SU-DHL-6 (cell line): ENCODE results near the gene OR2L13.

Experiments
- H2AFZ ChIP-seq: fragments of 200-600 bp; sonication (generic); 2 replicates; pipeline ENCODE4 v1.6.1; 2014; ENCODE audit warnings: low read depth, mild to moderate bottlenecking, moderate library complexity, mixed read lengths, antibody characterized with exemption, low read length; ENCODE audit not compliant: severe bottlenecking
- H3F3A ChIP-seq: fragments of 200-600 bp; shearing (Covaris generic); 2 replicates; pipeline ENCODE4 v1.6.0; 2016; ENCODE audit warnings: antibody characterized with exemption, mild to moderate bottlenecking; ENCODE audit not compliant: insufficient read depth
- H3K27ac ChIP-seq: fragments of 200-600 bp; sonication (generic); 2 replicates; pipeline ENCODE4 v1.5.1; 2016; ENCODE audit warnings: low read depth, mild to moderate bottlenecking, low read length, moderate library complexity, mixed read lengths
- H3K27me3 ChIP-seq: fragments of 200-600 bp; sonication (generic), shearing (Covaris generic); 2 replicates; pipeline ENCODE4 v1.6.0; 2014; ENCODE audit warnings: mild to moderate bottlenecking, low read length
- H3K36me3 ChIP-seq: fragments of 200-600 bp; sonication (generic); 2 replicates; pipeline ENCODE4 v1.6.1; 2014; ENCODE audit warnings: mild to moderate bottlenecking, low read length, mixed read lengths
- H3K4me2 ChIP-seq: fragments of 300-600, 200-600 bp; shearing (Covaris generic), sonication (generic); 2 replicates; pipeline ENCODE4 v1.6.0; 2014; ENCODE audit warnings: low read length, low read depth, mild to moderate bottlenecking; ENCODE audit not compliant: poor library complexity, severe bottlenecking
- H3K4me3 ChIP-seq: fragments of 200-600 bp; sonication (generic); 2 replicates; pipeline ENCODE4 v1.5.1; 2014; ENCODE audit warnings: antibody characterized with exemption, low read length, mild to moderate bottlenecking, mixed read lengths; ENCODE audit not compliant: insufficient read depth, poor library complexity, severe bottlenecking
- H3K79me2 ChIP-seq: fragments of 200-600 bp; sonication (generic); 2 replicates; pipeline ENCODE4 v1.6.1; 2014; ENCODE audit warnings: mild to moderate bottlenecking, low read length, moderate library complexity; ENCODE audit not compliant: insufficient read depth
- H3K9ac ChIP-seq: fragments of 200-600 bp; sonication (generic); 2 replicates; pipeline ENCODE4 v1.7.0; 2014; ENCODE audit warnings: mild to moderate bottlenecking, low read length
- H3K9me2 ChIP-seq: fragments of 200-600 bp; sonication (generic); replicated peaks from 2 replicates; pipeline ENCODE4 v1.6.1; 2014; ENCODE audit warnings: low read length; ENCODE audit not compliant: insufficient read depth
- H3K9me3 ChIP-seq: fragments of 200-600 bp; sonication (generic); 2 replicates; pipeline ENCODE4 v1.6.1; 2014; ENCODE audit warnings: low read length, mixed read lengths; ENCODE audit not compliant: insufficient read depth
- H4K20me1 ChIP-seq: fragments of 200-600 bp; sonication (generic); 2 replicates; pipeline ENCODE4 v1.6.1; 2014; ENCODE audit warnings: low read depth, mild to moderate bottlenecking, antibody characterized with exemption, low read length, moderate library complexity, mixed read lengths
- EZH2phosphoT487 ChIP-seq: fragments of 200-600 bp; sonication (generic), shearing (Covaris generic); conservative IDR thresholded peaks from 2 replicates; pipeline ENCODE4 v1.6.1; 2018; ENCODE audit warnings: mild to moderate bottlenecking, antibody characterized with exemption, low read length, moderate library complexity, mixed read lengths
- TF ChIP-seq, protein P1 (sequence below): fragments of 200-600 bp; sonication (generic); IDR thresholded peaks from one replicate; pipeline ENCODE4 v1.5.1; 2017; ENCODE audit warnings: antibody characterized with exemption, mild to moderate bottlenecking, low read length, moderate library complexity; ENCODE audit not compliant: insufficient read depth, poor library complexity, severe bottlenecking

OR2L13 gene

DNA sequence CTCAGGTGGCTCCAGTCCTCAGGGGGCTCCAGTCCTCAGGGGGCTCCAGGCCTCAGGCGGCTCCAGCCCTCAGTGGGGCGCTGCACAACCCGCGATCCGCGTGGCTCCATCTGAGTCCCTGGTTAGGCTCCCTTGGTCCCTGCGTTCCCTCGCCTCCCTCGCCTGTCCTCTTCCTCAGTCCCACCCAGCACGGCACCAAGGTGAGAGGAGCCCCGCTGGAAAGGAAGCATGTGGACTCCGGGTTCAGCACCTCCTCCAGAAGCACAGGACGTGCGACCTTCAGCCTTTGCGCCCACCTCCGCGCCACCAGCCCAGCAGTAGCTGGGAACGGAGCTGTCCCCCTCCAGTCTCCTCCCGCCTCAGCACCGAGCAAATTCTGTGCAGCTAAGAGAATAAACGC, 41.8 kb downstream of the OR2L13 start:
- TF ChIP-seq, protein P1, sequence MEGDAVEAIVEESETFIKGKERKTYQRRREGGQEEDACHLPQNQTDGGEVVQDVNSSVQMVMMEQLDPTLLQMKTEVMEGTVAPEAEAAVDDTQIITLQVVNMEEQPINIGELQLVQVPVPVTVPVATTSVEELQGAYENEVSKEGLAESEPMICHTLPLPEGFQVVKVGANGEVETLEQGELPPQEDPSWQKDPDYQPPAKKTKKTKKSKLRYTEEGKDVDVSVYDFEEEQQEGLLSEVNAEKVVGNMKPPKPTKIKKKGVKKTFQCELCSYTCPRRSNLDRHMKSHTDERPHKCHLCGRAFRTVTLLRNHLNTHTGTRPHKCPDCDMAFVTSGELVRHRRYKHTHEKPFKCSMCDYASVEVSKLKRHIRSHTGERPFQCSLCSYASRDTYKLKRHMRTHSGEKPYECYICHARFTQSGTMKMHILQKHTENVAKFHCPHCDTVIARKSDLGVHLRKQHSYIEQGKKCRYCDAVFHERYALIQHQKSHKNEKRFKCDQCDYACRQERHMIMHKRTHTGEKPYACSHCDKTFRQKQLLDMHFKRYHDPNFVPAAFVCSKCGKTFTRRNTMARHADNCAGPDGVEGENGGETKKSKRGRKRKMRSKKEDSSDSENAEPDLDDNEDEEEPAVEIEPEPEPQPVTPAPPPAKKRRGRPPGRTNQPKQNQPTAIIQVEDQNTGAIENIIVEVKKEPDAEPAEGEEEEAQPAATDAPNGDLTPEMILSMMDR, result no peak
- no peak for TF ChIP-seq EZH2phosphoT487
- H3K9me3 ChIP-seq, result no peaks in the 10 kb centered on the region
- no peak overlapping the region for H3K9ac ChIP-seq
- H3K27me3 ChIP-seq, result no peaks in the 10 kb centered on the region
- H3K27ac ChIP-seq, result no peak overlapping the region
- no peaks in the 10 kb centered on the region for H3K36me3 ChIP-seq
- H3F3A ChIP-seq, result no peaks in the 10 kb centered on the region
- H3K4me2 ChIP-seq, result no peak overlapping the region
- no peaks in the 10 kb centered on the region for H3K79me2 ChIP-seq
- H2AFZ ChIP-seq, result no peak overlapping the region
- H3K9me2 ChIP-seq, result no peaks in the 10 kb centered on the region
- H4K20me1 ChIP-seq, result no peaks in the 10 kb centered on the region
- no peak overlapping the region for H3K4me3 ChIP-seq

DNA sequence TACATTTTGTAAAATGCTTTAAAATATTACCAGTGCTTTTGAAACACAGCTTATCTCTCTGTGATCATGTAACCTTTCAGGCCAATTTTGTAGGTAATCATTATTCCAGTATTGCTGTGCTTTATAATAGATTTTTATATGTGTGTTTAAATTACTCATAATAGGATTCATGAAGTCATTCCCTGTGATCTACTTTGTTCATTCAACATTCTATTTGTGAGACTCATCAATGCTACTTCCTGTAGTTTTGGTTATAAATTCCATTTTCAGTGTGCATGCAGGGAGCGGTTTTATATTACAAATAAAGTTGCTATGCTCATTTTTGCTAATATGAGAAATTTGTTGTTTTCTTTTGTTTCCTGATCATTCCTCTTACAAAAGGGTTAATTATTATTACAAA, 45.9 kb downstream of the OR2L13 start:
- no peaks in the 10 kb centered on the region for H3K79me2 ChIP-seq
- no peak overlapping the region for H3K9ac ChIP-seq
- H3K36me3 ChIP-seq, result no peaks in the 10 kb centered on the region
- no peaks in the 10 kb centered on the region for H3K27me3 ChIP-seq
- no peaks in the 10 kb centered on the region for H3K9me3 ChIP-seq
- no peaks in the 10 kb centered on the region for H3K9me2 ChIP-seq
- no peaks in the 10 kb centered on the region for H4K20me1 ChIP-seq
- no peak overlapping the region for H3K4me2 ChIP-seq
- H3K4me3 ChIP-seq, result no peak overlapping the region
- H2AFZ ChIP-seq, result no peak overlapping the region
- H3F3A ChIP-seq, result no peaks in the 10 kb centered on the region
- H3K27ac ChIP-seq, result no peak overlapping the region
- TF ChIP-seq, protein P1, result no peak
- no peak for TF ChIP-seq EZH2phosphoT487

DNA sequence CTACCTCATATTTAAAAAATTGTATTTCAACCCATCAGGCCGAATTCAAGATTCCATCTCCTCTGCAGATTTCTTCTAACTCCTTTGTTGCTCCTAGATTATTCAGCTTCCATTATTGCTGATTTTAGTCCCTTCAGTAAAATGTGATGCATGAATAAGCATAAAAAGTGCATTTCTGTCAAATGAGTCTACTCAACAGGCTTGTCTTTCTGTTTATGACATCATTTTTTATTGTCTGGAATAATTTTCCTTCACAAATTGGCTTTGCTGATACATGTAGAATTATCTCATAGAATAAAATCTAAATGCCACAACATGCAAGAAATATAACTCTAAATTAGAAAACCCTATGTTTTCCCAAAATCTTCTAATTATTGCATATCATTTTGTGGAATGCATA, 48.3 kb downstream of the OR2L13 start:
- H3K9me3 ChIP-seq, result no peaks in the 10 kb centered on the region
- no peak overlapping the region for H2AFZ ChIP-seq
- H3K9me2 ChIP-seq, result no peaks in the 10 kb centered on the region
- H3F3A ChIP-seq, result no peaks in the 10 kb centered on the region
- no peaks in the 10 kb centered on the region for H3K79me2 ChIP-seq
- no peak overlapping the region for H3K4me2 ChIP-seq
- H4K20me1 ChIP-seq, result no peaks in the 10 kb centered on the region
- no peak overlapping the region for H3K27ac ChIP-seq
- H3K36me3 ChIP-seq, result no peaks in the 10 kb centered on the region
- H3K27me3 ChIP-seq, result no peaks in the 10 kb centered on the region
- H3K4me3 ChIP-seq, result no peak overlapping the region
- H3K9ac ChIP-seq, result no peak overlapping the region
- no peak for TF ChIP-seq EZH2phosphoT487
- TF ChIP-seq, protein P1, result no peak
